B cell (primary cell): Measurements from ENCODE around the gene OXSR1. TPM values are rescaled to one million over a fixed set of nuclear protein-coding genes. Genes with fewer than 3 reads are reported as not detected.

Source experiments
- ATAC-seq: fragments of 200-7000 bp; cut with Tn5 transposase; one replicate; pipeline ENCODE4 v1.10.0; 2021; ENCODE audit warnings: low read depth, mild to moderate bottlenecking, moderate number of reproducible peaks, moderate library complexity
- CTCF ChIA-PET: fragments of 350-600 bp; sonication (Branson Sonifier 250); formaldehyde crosslinking; loops from one replicate; lab custom pipeline; 2021; ENCODE audit warnings: antibody characterized with exemption, inconsistent platforms; lab: Charles Lee
- POLR2A ChIA-PET: fragments of 350-600 bp; sonication (Branson Sonifier 250); formaldehyde crosslinking; loops from one replicate; lab custom pipeline; 2021; ENCODE audit warnings: antibody characterized with exemption; lab: Charles Lee
- DNase-seq: peaks from one replicate; pipeline ENCODE4 v3.0.0; 2013
- H2AFZ ChIP-seq: 2 replicates; pipeline ENCODE4 v1.6.1; 2012; ENCODE audit warnings: mild to moderate bottlenecking, low read depth, low read length; ENCODE audit not compliant: insufficient read depth, poor library complexity, severe bottlenecking
- H3K27ac ChIP-seq, 2 donors: 1 replicate in 1 of 2; 2 replicates in 1 of 2; pipeline ENCODE4 v1.5.1; 2012 to 2013; ENCODE audit warnings: low read length in 2 of 2, mild to moderate bottlenecking in 2 of 2, moderate library complexity in 1 of 2
- H3K27me3 ChIP-seq, 4 experiments: fragments of 200-600 bp in 1 of 4; sonication (generic) in 1 of 4; replicated peaks in 1 of 4; 1 replicate in 2 of 4; 2 replicates in 2 of 4; pipeline versions ENCODE4 v1.6.1 to v1.7.0; 2013 to 2016; ENCODE audit warnings: low read length in 3 of 4, mild to moderate bottlenecking in 2 of 4, mixed read lengths in 1 of 4, moderate library complexity in 1 of 4; ENCODE audit not compliant: insufficient read depth in 4 of 4, control insufficient read depth in 3 of 4; ENCODE audit errors: control extremely low read depth in 1 of 4
- H3K36me3 ChIP-seq, 2 experiments: replicated peaks in 1 of 2; 1 replicate in 1 of 2; 2 replicates in 1 of 2; pipeline versions ENCODE4 v1.6.1 to v1.7.1; 2013; ENCODE audit warnings: low read length in 1 of 2; ENCODE audit not compliant: insufficient read depth in 2 of 2, control insufficient read depth in 1 of 2; ENCODE audit errors: control extremely low read depth in 1 of 2, extremely low read depth in 1 of 2
- H3K4me1 ChIP-seq, 2 donors: fragments of 200-600 bp in 1 of 2; sonication (generic) in 1 of 2; 1 replicate in 1 of 2; 2 replicates in 1 of 2; pipeline versions ENCODE4 v1.5.1 to v1.6.1; 2013 to 2017; ENCODE audit warnings: low read length in 2 of 2; ENCODE audit not compliant: control insufficient read depth in 2 of 2, insufficient read depth in 2 of 2
- H3K4me2 ChIP-seq: replicated peaks from 2 replicates; pipeline ENCODE3; 2012; ENCODE audit warnings: mild to moderate bottlenecking, low read depth, low read length; ENCODE audit not compliant: poor library complexity, severe bottlenecking
- H3K4me3 ChIP-seq, 5 experiments: fragments of 200-600 bp in 1 of 5; sonication (generic) in 1 of 5; 1 replicate in 3 of 5; 2 replicates in 2 of 5; pipeline versions ENCODE4 v1.5.1 to v1.7.0; 2011 to 2016; ENCODE audit warnings: low read length in 4 of 5, mild to moderate bottlenecking in 4 of 5, low read depth in 2 of 5, control low read depth in 1 of 5, moderate library complexity in 1 of 5; ENCODE audit not compliant: insufficient read depth in 1 of 5; ENCODE audit errors: control extremely low read depth in 1 of 5, extremely low read depth in 1 of 5
- H3K79me2 ChIP-seq: fragments of 200-600 bp; sonication (generic); one replicate; pipeline ENCODE4 v1.6.0; 2016; ENCODE audit warnings: low read length; ENCODE audit not compliant: control insufficient read depth, insufficient read depth
- H3K9ac ChIP-seq: fragments of 200-600 bp; sonication (generic); 2 replicates; pipeline ENCODE4 v1.6.1; 2017; ENCODE audit warnings: mild to moderate bottlenecking, low read length, moderate library complexity
- H3K9me3 ChIP-seq, 3 donors: one replicate each; pipeline versions ENCODE4 v1.6.1 to v1.7.1; 2013; ENCODE audit warnings: low read length in 2 of 3; ENCODE audit not compliant: control insufficient read depth in 2 of 3, insufficient read depth in 1 of 3; ENCODE audit errors: control extremely low read depth in 1 of 3
- H4K20me1 ChIP-seq: 2 replicates; pipeline ENCODE4 v1.6.0; 2012; ENCODE audit warnings: mild to moderate bottlenecking, low read length; ENCODE audit not compliant: insufficient read depth, control insufficient read depth, poor library complexity, severe bottlenecking
- H3K27ac Mint-ChIP-seq: one replicate; pipeline ENCODE4 v1.8.0; 2021; ENCODE audit warnings: mixed read lengths
- H3K27me3 Mint-ChIP-seq: one replicate; pipeline ENCODE4 v1.8.0; 2021; ENCODE audit warnings: mixed read lengths
- H3K4me1 Mint-ChIP-seq: one replicate; pipeline ENCODE4 v1.8.0; 2021; ENCODE audit warnings: mixed read lengths
- H3K4me3 Mint-ChIP-seq: one replicate; pipeline ENCODE4 v1.8.0; 2021; ENCODE audit warnings: mixed read lengths
- H3K9me3 Mint-ChIP-seq: one replicate; pipeline ENCODE4 v1.8.0; 2022; ENCODE audit warnings: mixed read lengths; ENCODE audit not compliant: insufficient read depth
- EZH2 ChIP-seq: IDR thresholded peaks from 2 replicates; pipeline ENCODE4 v1.6.1; 2012; ENCODE audit warnings: borderline replicate concordance, low read depth, mild to moderate bottlenecking, moderate library complexity, low read length; ENCODE audit not compliant: insufficient read depth, poor library complexity, severe bottlenecking
- WGBS: methylation state at CpG from one replicate; pipeline ENCODE4 v1.1.5; 2013; ENCODE audit warnings: missing lambda C conversion rate; ENCODE audit not compliant: insufficient coverage; 5-methylcytosine and 5-hydroxymethylcytosine counted together
- intact Hi-C: fragments of 100-400 bp; cut with micrococcal nuclease; formaldehyde crosslinking; loops from one replicate; pipeline ENCODE4 v1.10.0; 2022
- polyA plus RNA-seq: library from polyadenylated mRNA; depleted of rRNA; stranded (reverse); fragments of >200 nt; gene quantifications from 2 replicates; pipeline ENCODE4 v1.2.3, GENCODE V29; 2012
- total RNA-seq, 2 donors: library from RNA; stranded (reverse); fragments of 120-200 nt in 1 of 2; gene quantifications; 1 replicate in 1 of 2; 2 replicates in 1 of 2; pipeline versions ENCODE4 v1.2.3 to v1.2.4, GENCODE V29; 2013 to 2022
- TF ChIP-seq, protein P1 (sequence below): fragments of 200-600 bp; IDR thresholded peaks from one replicate; pipeline ENCODE4 v1.8.0; 2022; ENCODE audit warnings: antibody characterized with exemption, mild to moderate bottlenecking

The OXSR1 gene
- total and polyA plus RNA-seq, 2 donors (not counting 1 experiment from before 2014, with no cell fraction given): 15.5 to 41.5 TPM

DNA sequence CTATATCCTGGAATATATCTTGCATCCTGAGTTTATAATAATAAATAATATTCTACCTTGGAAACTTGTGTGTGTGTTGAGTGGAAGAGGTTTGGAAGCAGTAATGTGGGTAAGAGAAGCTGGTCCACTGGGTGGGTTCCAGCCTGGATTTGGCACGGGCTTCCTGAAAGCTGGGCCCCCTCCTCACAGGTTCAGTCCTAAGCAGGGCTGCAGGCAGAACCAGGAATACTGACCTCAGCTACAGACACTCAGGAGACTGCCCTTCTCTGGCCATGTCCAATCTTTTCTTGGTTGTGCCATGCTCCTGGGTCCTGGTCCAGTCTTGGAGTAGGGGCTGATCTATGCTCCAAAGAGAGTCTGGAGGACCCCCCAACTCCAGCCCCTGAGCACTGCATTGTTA is 22.4 kb upstream of the OXSR1 start:
- Histone ChIP-seq H3K36me3 (peaks cover 4 to 19% of the 10 kb centered on the region in 2 experiments), H3K4me2 (no peak overlapping the region), H3K9me3 (peaks cover 4 to 11% (median 7%) of the 10 kb centered on the region in 3 donors), H4K20me1 (no peaks in the 10 kb centered on the region), H2AFZ (no peak overlapping the region), H3K79me2 (peaks cover 22% of the 10 kb centered on the region), H3K9ac (no peak overlapping the region), H3K4me1 (peaks cover 28 to 33% of the 10 kb centered on the region in 2 donors), H3K4me3 (no peak overlapping the region), H3K27ac (no peak overlapping the region), H3K27me3 (no peaks in the 10 kb centered on the region)
- Mint-ChIP-seq H3K27me3 (no peaks in the 10 kb centered on the region), H3K27ac (no peak overlapping the region), H3K4me3 (no peak overlapping the region), H3K9me3 (peaks cover 4% of the 10 kb centered on the region), H3K4me1 (peaks cover 50% of the 10 kb centered on the region)
- DNase-seq (no peak), ATAC-seq (no peak)
- TF ChIP-seq, protein P1, sequence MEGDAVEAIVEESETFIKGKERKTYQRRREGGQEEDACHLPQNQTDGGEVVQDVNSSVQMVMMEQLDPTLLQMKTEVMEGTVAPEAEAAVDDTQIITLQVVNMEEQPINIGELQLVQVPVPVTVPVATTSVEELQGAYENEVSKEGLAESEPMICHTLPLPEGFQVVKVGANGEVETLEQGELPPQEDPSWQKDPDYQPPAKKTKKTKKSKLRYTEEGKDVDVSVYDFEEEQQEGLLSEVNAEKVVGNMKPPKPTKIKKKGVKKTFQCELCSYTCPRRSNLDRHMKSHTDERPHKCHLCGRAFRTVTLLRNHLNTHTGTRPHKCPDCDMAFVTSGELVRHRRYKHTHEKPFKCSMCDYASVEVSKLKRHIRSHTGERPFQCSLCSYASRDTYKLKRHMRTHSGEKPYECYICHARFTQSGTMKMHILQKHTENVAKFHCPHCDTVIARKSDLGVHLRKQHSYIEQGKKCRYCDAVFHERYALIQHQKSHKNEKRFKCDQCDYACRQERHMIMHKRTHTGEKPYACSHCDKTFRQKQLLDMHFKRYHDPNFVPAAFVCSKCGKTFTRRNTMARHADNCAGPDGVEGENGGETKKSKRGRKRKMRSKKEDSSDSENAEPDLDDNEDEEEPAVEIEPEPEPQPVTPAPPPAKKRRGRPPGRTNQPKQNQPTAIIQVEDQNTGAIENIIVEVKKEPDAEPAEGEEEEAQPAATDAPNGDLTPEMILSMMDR: no peak
- no peak for TF ChIP-seq EZH2
- CTCF ChIA-PET: no interaction called here
- intact Hi-C loops: no loop called here
- 100% methylated on average over 1 of the region's 1 CpG for WGBS
- POLR2A ChIA-PET: no interaction called here

DNA sequence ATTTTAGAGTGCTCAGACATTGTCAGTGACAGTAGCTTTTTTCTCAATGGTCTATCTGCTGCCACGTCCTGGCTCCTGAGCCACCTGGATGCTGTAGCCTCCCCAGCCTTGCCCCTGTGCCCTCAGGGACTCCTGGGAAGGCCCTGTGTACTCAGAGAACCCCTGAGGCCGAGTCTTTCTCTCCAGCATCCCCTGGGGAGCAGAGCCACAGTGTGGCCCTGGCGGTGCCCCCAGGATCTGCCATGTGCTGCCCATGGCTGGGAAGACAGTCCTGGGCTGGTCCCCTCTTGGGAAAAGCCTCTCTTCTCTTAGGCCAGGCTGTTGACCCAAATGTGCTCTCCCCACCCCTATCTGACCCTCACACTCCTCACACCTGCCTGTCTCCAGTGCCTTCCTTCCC is 21.8 kb upstream of the OXSR1 start:
- peaks cover 4% of the 10 kb centered on the region for H3K9me3 Mint-ChIP-seq
- ChIA-PET POLR2A (interaction anchor here (0.6 kb wide), 1 partner anchor 21 kb away, joined by 4 read pairs; the partner anchor contains the start of gene OXSR1), CTCF (no interaction called here)
- ATAC-seq (no peak), DNase-seq (no peak)
- H3K36me3 ChIP-seq: peaks cover 4 to 19% of the 10 kb centered on the region in 2 experiments
- H4K20me1 ChIP-seq: no peaks in the 10 kb centered on the region
- H3K4me1 ChIP-seq: peaks cover 29 to 34% of the 10 kb centered on the region in 2 donors
- no peaks in the 10 kb centered on the region for H3K27me3 Mint-ChIP-seq
- H3K27me3 ChIP-seq: no peaks in the 10 kb centered on the region
- H3K4me3 ChIP-seq: no peak overlapping the region
- H3K27ac Mint-ChIP-seq: no peak overlapping the region
- H3K4me2 ChIP-seq: no peak overlapping the region
- peaks cover 4 to 11% (median 7%) of the 10 kb centered on the region in 3 donors for H3K9me3 ChIP-seq
- H3K4me1 Mint-ChIP-seq: peaks cover 50% of the 10 kb centered on the region
- intact Hi-C loops: no loop called here
- H3K27ac ChIP-seq: no peak overlapping the region
- TF ChIP-seq, protein P1: no peak
- TF ChIP-seq EZH2: no peak
- H3K9ac ChIP-seq: no peak overlapping the region
- no peak overlapping the region for H2AFZ ChIP-seq
- WGBS: 19% methylated on average over 3 of the region's 3 CpGs
- no peak overlapping the region for H3K4me3 Mint-ChIP-seq
- H3K79me2 ChIP-seq: peaks cover 17% of the 10 kb centered on the region
